ENCODE data around the gene XCL1.

XCL1 gene

GRCh38 chr1:168607872-168608428, 31.5 kb downstream of the XCL1 start:
- DNase-seq, result no peak

GRCh38 chr1:168608796-168609715, 32.7 kb downstream of the XCL1 start:
- DNase-seq, result no peak

DNA sequence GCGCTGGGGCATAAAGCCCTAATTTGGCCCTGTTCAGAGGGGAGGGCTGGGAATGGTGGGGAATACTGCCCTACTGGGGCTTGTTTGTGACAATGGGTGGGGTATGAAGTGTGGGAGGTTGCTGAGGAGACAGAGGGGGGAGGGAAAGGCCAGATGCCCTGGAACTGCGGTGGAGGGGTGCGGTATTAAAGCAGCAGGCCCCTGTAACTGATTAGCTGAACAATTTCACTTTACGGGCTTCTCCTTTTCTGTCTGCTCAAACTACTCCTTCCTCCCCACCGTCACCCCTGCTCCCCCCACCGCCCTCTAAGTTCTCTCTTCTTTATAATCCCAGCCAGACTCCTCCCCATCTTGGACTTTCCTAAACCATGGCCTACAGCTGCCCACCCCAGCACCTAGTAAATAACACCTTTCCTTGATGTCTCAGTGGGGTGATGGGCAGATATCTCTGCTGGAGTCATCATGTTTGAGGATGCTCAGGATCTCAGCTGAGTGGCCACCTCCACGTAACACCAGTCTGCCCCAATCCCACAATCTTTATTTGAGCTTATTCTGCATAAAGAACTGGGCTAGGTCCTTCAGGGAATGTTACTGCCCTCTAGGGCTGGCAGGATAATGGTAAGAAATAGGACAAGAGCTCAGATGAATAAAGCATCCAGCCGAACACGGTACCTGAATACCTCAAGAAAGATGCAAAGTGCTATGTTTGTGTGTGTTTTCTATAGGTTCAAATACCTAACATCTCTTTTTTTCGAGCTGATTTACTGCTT, 33.5 kb downstream of the XCL1 start:
- no peak for DNase-seq

DNA sequence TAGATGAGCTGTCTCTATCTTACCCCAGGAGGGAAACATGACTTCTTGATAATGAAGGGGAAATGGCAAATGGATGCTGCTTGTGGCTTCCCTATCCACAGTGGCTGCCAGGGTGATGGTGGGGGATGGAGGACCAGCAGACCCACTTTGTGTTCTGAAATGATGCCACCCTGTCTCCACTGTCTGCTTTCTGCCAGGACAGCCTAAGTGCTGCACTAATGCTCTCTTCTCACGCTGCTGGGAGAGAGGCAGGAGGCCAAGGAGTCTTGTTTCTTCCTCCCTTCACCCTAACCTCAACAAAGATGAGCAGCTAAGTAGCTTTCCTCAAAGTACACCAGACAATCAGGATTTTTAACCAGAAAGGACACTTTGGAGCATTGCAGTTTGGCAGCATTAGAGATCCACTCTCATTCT, 36.6 kb downstream of the XCL1 start:
- DNase-seq, result no peak

GRCh38 chr1:168613691-168614231, 37.4 kb downstream of the XCL1 start:
- no peak for DNase-seq

- no peak for DNase-seq
Observed at GRCh38 chr1:168614235-168614634, 37.8 kb downstream of the XCL1 start.

GRCh38 chr1:168615965-168616364, 39.6 kb downstream of the XCL1 start:
- DNase-seq, result no peak

- DNase-seq, result no peak
Observed at GRCh38 chr1:168617974-168618750, 41.8 kb downstream of the XCL1 start.

- no peak for DNase-seq
Observed at GRCh38 chr1:168618886-168619285, 42.5 kb downstream of the XCL1 start.

GRCh38 chr1:168621356-168621755, 45.0 kb downstream of the XCL1 start:
- DNase-seq, result no peak

DNA sequence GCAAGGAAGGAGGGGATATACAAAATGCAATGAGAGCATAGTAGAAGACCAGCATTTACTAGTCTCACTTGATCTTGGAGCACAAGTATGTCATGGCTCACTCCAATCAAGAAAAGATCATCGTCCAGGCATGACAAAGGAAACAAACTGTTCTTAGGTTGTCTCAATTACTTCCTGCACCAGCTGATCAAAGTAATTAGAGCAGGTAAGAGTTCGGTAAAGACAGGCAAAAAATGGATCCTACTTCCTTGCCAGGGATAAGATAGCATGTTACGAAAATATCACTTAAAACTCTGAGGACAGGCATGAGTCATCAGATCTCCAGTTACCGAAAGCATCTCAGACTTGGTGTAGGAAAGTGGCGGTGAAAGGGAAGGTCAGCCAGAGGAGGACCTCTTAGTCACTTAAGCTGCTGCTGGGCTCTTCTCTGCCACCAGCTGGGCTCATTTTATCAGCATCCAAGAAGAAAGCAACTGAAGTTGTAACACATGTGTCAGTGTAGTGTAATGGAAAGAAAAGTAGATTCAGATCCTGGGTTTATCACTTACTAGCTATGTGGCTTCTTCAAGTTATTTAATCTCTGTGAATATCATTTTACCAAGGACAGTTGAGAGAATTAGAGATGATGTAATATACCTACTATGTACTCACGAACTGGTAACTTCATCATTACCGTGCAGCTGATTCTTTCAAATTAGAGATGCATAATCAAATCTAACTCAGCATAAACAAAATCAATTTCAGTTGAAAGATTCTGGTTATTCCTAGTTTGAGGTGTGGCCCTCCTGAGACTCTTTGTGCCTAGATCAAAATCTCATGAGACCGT, 46.8 kb downstream of the XCL1 start:
- no peak for DNase-seq

- no peak for DNase-seq
Observed at GRCh38 chr1:168623831-168624230, 47.4 kb downstream of the XCL1 start.

GRCh38 chr1:168626326-168626725, 49.9 kb downstream of the XCL1 start:
- peak in 1 of 2 donors; percentile 14 for DNase-seq

- no peak for DNase-seq
Observed at GRCh38 chr1:168627370-168627769, 51.0 kb downstream of the XCL1 start.

DNA sequence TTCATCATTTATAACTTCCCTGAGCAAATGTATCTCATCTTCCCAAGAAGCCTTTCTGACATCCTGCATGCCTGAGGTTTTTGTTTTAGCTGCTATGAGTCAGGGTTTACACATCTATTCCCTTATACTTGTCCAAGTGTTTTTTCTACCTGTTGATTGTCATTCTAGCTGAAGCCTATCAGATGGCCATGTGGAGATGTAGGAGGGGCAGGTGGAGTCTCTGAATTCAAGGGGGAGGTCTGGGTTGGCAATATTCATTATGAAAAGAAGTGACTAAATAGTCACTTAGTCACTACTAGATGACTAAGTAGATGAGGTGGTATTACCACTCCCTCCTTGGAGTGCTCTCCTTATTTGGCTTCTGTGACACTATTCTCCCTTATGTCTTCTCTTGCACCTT, 52.4 kb downstream of the XCL1 start:
- DNase-seq, result no peak

DNA sequence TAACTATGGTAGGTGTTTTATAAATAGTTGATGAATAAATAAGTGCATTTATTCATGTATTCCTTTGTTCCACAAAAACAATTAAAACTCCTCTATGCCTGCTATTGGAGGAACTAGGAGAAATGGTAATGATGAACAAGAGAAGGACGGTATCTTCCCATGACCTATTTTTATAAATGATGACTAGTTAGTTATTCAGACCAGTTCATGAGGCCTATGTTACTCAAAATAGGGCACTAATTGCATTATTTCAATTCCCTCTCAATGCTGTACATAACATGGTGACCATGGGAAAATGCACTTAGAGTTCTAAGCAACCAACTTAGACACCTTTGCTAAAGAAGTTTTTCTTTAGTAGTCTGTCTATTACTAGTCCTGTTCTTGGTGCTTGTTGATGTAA, 53.1 kb downstream of the XCL1 start:
- no peak for DNase-seq

Data from CD4-positive, alpha-beta T cell treated with Interleukin-1 beta for 1 hour (primary cell).